ENCODE measurements around the gene HMGXB3.

- TF ChIP-seq CTCF (IDR thresholded peaks at IDR 0.05), result no peak
- TF ChIP-seq POLR2A (IDR thresholded peaks at IDR 0.05), result no peak
Measured at GRCh38 chr5:150065346-150065745, 64.8 kb downstream of the HMGXB3 start.

Data from body of pancreas (tissue), 4 donors.